ENCODE data around the gene FAM50B.

The FAM50B gene

GRCh38 chr6:3835785-3836184 is 13.4 kb upstream of the FAM50B start:
- H3K27ac ChIP-seq (ENCODE audit: low read depth, low read length): no peak overlapping the region
- TF ChIP-seq EZH2phosphoT487 (IDR thresholded peaks at IDR 0.05; ENCODE audit: borderline replicate concordance, low read length): no peak
- TF ChIP-seq, protein P1, sequence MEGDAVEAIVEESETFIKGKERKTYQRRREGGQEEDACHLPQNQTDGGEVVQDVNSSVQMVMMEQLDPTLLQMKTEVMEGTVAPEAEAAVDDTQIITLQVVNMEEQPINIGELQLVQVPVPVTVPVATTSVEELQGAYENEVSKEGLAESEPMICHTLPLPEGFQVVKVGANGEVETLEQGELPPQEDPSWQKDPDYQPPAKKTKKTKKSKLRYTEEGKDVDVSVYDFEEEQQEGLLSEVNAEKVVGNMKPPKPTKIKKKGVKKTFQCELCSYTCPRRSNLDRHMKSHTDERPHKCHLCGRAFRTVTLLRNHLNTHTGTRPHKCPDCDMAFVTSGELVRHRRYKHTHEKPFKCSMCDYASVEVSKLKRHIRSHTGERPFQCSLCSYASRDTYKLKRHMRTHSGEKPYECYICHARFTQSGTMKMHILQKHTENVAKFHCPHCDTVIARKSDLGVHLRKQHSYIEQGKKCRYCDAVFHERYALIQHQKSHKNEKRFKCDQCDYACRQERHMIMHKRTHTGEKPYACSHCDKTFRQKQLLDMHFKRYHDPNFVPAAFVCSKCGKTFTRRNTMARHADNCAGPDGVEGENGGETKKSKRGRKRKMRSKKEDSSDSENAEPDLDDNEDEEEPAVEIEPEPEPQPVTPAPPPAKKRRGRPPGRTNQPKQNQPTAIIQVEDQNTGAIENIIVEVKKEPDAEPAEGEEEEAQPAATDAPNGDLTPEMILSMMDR (IDR thresholded peaks at IDR 0.05; ENCODE audit: low read depth, low read length, poor library complexity, severe bottlenecking): no peak
- H3K27me3 ChIP-seq (ENCODE audit: control insufficient read depth, low read length): no peaks in the 10 kb centered on the region; the same call in 1 of the 2 replicates
- H3K4me1 ChIP-seq (ENCODE audit: control insufficient read depth, low read length): no peaks in the 10 kb centered on the region
- no peaks in the 10 kb centered on the region for H3K36me3 ChIP-seq (ENCODE audit: control insufficient read depth, low read length)
- H3K9me2 ChIP-seq (replicated peaks; ENCODE audit: control insufficient read depth, low read length): no peaks in the 10 kb centered on the region
- no peaks in the 10 kb centered on the region for H3F3A ChIP-seq (ENCODE audit: control insufficient read depth, insufficient read depth)
- H3K9me3 ChIP-seq (ENCODE audit: control insufficient read depth, insufficient read depth, low read length): no peaks in the 10 kb centered on the region
- H4K20me1 ChIP-seq (ENCODE audit: control insufficient read depth, insufficient read depth, low read depth, low read length): no peaks in the 10 kb centered on the region
- no peaks in the 10 kb centered on the region for H3K79me2 ChIP-seq (ENCODE audit: control insufficient read depth, low read length)
- no peak overlapping the region for H3K4me2 ChIP-seq (ENCODE audit: low read length)
- H3K4me3 ChIP-seq (ENCODE audit: low read length): no peak overlapping the region

DNA sequence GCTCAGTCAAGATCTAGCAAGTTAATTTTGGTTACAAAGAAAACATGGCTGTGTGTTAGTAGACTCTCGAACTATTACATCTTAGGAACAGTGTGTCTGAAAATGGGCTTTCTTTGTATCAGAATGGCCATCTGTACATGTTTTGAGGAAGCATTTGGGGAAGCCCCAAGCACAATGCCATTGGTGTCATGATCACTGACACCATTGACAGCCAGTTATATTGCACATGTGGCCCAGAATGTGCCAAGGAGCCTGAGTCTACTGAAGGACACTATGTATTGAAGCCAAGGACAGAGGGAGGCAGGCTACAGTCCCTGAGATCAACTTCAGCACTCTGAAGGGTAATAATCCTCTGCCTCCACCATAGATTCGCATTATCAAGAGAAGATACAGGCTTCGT is 12.6 kb upstream of the FAM50B start:
- Histone ChIP-seq H3K4me2 (ENCODE audit: low read length) (no peak overlapping the region), H3K27ac (ENCODE audit: low read depth, low read length) (no peak overlapping the region), H3K4me3 (ENCODE audit: low read length) (no peak overlapping the region), H3K4me1 (ENCODE audit: control insufficient read depth, low read length) (no peaks in the 10 kb centered on the region), H3K79me2 (ENCODE audit: control insufficient read depth, low read length) (no peaks in the 10 kb centered on the region), H3K9me3 (ENCODE audit: control insufficient read depth, insufficient read depth, low read length) (no peaks in the 10 kb centered on the region), H3K36me3 (ENCODE audit: control insufficient read depth, low read length) (no peaks in the 10 kb centered on the region), H3K9me2 (replicated peaks; ENCODE audit: control insufficient read depth, low read length) (no peaks in the 10 kb centered on the region), H4K20me1 (ENCODE audit: control insufficient read depth, insufficient read depth, low read depth, low read length) (no peaks in the 10 kb centered on the region), H3F3A (ENCODE audit: control insufficient read depth, insufficient read depth) (no peaks in the 10 kb centered on the region), H3K27me3 (ENCODE audit: control insufficient read depth, low read length) (no peaks in the 10 kb centered on the region; the same call in 1 of the 2 replicates)
- TF ChIP-seq, protein P1 (IDR thresholded peaks at IDR 0.05; ENCODE audit: low read depth, low read length, poor library complexity, severe bottlenecking): no peak
- TF ChIP-seq EZH2phosphoT487 (IDR thresholded peaks at IDR 0.05; ENCODE audit: borderline replicate concordance, low read length): no peak

GRCh38 chr6:3837781-3838180 is 11.4 kb upstream of the FAM50B start:
- no peaks in the 10 kb centered on the region for H3K27me3 ChIP-seq (ENCODE audit: control insufficient read depth, low read length)
- H3K27ac ChIP-seq (ENCODE audit: low read depth, low read length): no peak overlapping the region
- no peaks in the 10 kb centered on the region for H3K79me2 ChIP-seq (ENCODE audit: control insufficient read depth, low read length)
- H3K4me3 ChIP-seq (ENCODE audit: low read length): no peak overlapping the region
- no peaks in the 10 kb centered on the region for H3K9me2 ChIP-seq (replicated peaks; ENCODE audit: control insufficient read depth, low read length)
- no peaks in the 10 kb centered on the region for H4K20me1 ChIP-seq (ENCODE audit: control insufficient read depth, insufficient read depth, low read depth, low read length)
- H3K36me3 ChIP-seq (ENCODE audit: control insufficient read depth, low read length): no peaks in the 10 kb centered on the region
- no peak overlapping the region for H3K4me2 ChIP-seq (ENCODE audit: low read length)
- no peaks in the 10 kb centered on the region for H3F3A ChIP-seq (ENCODE audit: control insufficient read depth, insufficient read depth)
- no peaks in the 10 kb centered on the region for H3K4me1 ChIP-seq (ENCODE audit: control insufficient read depth, low read length)
- H3K9me3 ChIP-seq (ENCODE audit: control insufficient read depth, insufficient read depth, low read length): no peaks in the 10 kb centered on the region
- TF ChIP-seq, protein P1 (IDR thresholded peaks at IDR 0.05; ENCODE audit: low read depth, low read length, poor library complexity, severe bottlenecking): no peak
- TF ChIP-seq EZH2phosphoT487 (IDR thresholded peaks at IDR 0.05; ENCODE audit: borderline replicate concordance, low read length): no peak
